GM21619 (cell line): ENCODE results near the gene USP26.
"Not testable (repeated sequence)": the region's sequence is repeated elsewhere in the genome, so short reads cannot be mapped to it uniquely, and the experiment has no call there.

ENCODE experiments used
- ATAC-seq: cut with Tn5 transposase; IDR thresholded peaks from one replicate; pipeline ENCODE4 v1.9.1; 2021; ENCODE audit not compliant: unreplicated experiment

Gene USP26

GRCh38 chrX:133033010-133033409 is 63.9 kb downstream of the USP26 start:
- no peak for ATAC-seq

- no peak for ATAC-seq
Observed at GRCh38 chrX:133018229-133018628, 78.7 kb downstream of the USP26 start.

GRCh38 chrX:133007458-133007857 is 89.5 kb downstream of the USP26 start:
- no peak for ATAC-seq

GRCh38 chrX:133005616-133006015 is 91.3 kb downstream of the USP26 start:
- ATAC-seq: no peak

- ATAC-seq: no peak
Observed at GRCh38 chrX:133005042-133005441, 91.9 kb downstream of the USP26 start.

GRCh38 chrX:132999209-132999608 is 97.7 kb downstream of the USP26 start:
- ATAC-seq: no peak

- no peak for ATAC-seq
Observed at GRCh38 chrX:132990835-132991234, 106.1 kb downstream of the USP26 start.

GRCh38 chrX:132986556-132986955 is 110.4 kb downstream of the USP26 start:
- ATAC-seq: no peak

- ATAC-seq: no peak
Observed at GRCh38 chrX:132984058-132984650, 112.8 kb downstream of the USP26 start.

GRCh38 chrX:132983496-132983895 is 113.4 kb downstream of the USP26 start:
- no peak for ATAC-seq

- not testable (repeated sequence) for ATAC-seq
Observed at GRCh38 chrX:132980035-132980434, 116.9 kb downstream of the USP26 start.
